DMS79 (cell line): ENCODE results near the gene SSR4.

Source experiments
- DNase-seq: peaks from one replicate; lab custom pipeline; 2025; lab: John Stamatoyannopoulos, UW

Gene SSR4

GRCh38 chrX:153769158-153769864 lies 25.2 kb upstream of the SSR4 start:
- DNase-seq: no peak

DNA sequence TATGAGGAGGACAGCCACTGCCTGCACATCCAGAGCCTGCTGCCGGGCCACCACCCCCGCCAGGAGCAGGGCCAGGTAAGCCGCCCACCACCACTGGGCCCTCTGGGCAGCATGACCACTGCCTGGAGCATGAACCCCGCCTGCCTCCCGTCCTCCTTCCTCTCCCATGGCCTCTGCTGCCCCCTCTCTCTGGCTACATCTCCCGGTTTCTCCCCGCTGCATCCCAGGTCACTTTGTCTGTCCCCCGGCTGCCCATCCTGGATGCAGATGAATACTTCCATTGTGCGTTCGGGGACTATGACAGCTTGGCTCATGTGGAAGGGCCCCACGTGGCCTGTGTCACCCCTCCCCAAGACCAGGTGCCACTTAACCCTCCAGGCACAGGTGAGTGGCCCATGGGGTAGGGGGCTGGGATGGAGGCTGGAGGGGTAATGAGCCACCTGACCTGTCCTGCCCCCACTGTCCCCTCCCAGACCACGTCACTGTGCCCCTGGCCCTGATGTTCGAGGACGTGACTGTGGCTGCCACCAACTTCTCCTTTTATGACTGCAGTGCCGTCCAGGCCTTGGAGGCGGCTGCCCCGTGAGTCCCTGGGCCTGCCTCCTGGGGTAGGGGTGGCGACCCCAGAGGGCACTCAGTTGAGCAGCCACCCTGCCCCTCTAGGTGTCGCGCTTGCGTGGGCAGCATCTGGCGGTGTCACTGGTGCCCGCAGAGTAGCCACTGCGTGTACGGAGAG lies 24.4 kb upstream of the SSR4 start:
- no peak for DNase-seq

- no peak for DNase-seq
These were observed 23.7 kb upstream of the SSR4 start for GRCh38 chrX:153770601-153771414.

DNA sequence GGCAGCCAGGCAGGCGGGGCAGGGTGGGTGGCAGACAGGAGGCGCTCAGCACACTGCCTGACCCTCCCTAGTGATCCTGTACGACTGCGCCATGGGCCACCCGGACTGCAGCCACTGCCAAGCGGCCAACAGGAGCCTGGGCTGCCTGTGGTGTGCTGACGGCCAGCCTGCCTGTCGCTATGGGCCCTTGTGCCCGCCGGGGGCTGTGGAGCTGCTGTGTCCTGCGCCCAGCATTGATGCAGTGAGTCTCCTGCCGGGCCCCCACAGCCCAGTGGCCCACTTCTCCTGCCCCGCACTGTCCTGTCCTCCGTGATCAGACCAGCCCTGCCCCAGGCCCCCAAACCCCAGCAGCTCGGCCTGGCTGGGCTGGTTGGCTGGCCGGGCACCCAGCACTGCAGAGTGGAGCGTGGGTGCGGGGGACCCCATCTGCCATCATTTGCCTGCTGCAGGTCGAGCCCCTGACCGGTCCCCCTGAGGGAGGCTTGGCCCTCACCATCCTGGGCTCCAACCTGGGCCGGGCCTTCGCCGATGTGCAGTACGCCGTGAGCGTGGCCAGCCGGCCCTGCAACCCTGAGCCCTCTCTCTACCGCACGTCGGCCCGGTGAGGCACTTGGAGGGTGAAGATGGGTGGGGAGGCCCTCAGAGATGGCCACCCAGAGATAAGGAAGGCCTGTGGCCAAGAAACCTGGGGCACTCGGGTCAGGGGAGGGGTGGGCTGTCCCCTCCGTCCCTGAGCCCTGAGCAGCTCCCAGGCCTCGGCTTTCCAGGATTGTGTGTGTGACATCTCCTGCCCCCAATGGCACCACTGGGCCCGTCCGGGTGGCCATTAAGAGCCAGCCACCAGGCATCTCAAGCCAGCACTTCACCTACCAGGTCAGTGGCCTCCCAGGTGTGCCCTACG lies 22.8 kb upstream of the SSR4 start:
- no peak for DNase-seq

DNA sequence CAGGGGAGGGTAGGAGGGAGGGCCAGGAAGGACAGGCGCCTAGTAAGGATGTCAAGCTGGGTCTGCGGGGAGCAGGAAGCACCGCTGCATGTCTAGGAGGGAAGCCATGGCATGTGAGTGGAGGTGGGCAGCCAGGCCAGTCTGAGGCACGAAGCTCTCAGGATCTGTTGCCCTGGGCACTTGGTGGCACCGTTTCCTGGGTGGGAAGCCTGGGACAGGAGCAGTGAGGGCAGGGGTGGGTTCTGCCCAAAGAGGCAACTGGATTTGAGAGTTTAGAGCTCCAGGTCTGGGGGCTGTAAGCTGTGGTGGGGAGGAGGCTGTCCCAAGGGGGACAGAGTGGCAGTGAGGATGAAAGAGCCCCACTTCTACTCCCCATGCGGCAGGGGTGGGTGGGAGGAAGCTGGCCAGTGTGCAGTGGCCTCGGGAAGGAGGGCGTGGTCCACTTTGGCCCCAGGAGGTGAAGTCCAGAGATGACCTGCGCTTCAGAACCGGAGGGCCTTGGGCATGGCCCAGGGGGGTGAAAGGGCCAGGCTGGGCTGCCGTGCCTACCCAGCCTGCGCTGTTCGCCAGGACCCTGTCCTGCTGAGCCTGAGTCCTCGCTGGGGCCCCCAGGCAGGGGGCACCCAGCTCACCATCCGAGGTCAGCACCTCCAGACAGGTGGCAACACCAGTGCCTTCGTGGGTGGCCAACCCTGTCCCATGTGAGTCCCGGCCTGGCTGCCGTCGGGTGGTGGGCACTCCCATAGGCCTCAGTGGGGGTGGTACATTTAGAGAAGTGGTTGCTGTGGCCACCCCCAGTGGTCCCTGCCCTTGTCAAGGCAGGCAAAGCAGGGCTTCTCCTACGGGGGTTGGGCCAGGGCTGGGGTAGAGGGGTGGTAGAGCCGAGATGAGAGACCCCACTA lies 21.9 kb upstream of the SSR4 start:
- no peak for DNase-seq

- no peak for DNase-seq
These were observed 21.3 kb upstream of the SSR4 start for GRCh38 chrX:153773218-153773611.

DNA sequence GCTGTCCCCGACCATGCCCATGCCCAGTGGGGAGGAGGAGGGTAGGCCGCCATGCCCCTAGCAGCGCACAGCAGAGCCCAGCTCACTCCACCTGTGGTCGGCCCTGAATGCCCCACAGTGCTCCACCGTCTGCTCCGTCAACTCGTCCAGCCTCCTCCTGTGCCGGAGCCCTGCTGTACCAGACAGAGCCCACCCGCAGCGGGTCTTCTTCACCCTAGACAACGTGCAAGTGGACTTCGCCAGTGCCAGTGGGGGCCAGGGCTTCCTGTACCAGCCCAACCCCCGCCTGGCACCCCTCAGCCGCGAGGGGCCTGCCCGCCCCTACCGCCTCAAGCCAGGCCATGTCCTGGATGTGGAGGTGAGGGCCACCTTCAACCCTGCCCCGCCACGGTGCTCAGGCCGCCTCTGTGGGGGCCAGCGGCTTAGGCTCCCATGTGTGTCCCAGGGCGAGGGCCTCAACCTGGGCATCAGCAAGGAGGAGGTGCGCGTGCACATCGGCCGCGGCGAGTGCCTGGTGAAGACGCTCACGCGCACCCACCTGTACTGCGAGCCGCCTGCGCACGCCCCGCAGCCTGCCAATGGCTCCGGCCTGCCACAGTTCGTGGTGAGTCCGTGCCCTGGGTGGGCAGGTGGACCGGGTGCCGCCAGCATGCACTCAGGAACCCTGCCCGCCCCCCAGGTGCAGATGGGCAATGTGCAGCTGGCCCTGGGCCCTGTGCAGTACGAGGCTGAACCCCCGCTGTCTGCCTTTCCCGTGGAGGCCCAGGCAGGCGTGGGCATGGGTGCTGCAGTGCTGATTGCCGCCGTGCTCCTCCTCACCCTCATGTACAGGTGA lies 20.5 kb upstream of the SSR4 start:
- no peak for DNase-seq

GRCh38 chrX:153774576-153775292 lies 19.7 kb upstream of the SSR4 start:
- DNase-seq: no peak

DNA sequence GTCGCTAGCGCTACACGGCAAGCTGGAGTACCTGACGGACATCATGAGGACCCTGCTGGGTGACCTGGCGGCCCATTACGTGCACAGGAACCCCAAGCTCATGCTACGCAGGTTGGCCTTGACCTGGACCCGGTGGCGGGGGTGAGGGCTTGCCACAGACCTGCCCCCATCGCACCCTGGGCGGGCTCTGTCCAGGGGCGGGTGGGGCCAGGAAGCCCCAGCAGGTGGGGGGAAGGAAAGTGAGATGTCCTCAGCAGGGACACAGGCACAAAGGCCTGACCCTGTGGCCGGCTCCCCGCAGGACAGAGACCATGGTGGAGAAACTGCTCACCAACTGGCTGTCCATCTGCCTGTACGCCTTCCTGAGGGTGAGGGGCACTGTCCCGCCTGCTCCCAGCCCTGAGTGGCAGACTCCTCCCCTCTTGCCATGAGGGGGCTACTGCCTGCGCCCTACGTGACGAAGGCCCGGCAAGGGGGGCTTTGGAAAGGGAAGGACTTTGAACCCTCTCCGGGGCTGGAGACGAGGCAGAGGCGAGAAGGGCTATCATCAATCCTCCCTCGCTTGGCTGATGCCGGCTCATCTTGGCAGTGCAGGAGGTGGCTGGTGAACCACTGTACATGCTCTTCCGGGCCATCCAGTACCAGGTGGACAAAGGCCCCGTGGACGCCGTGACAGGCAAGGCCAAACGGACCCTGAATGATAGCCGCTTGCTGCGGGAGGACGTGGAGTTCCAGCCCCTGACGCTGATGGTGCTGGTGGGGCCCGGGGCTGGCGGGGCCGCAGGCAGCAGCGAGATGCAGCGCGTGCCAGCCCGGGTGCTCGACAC lies 19.0 kb upstream of the SSR4 start:
- DNase-seq: no peak

- DNase-seq: no peak
These were observed 18.3 kb upstream of the SSR4 start for GRCh38 chrX:153776120-153776599.

- no peak for DNase-seq
These were observed 17.8 kb upstream of the SSR4 start for GRCh38 chrX:153776611-153777045.

GRCh38 chrX:153777261-153778090 lies 17.0 kb upstream of the SSR4 start:
- DNase-seq: no peak

- DNase-seq: no peak
These were observed 16.3 kb upstream of the SSR4 start for GRCh38 chrX:153778181-153778580.

DNA sequence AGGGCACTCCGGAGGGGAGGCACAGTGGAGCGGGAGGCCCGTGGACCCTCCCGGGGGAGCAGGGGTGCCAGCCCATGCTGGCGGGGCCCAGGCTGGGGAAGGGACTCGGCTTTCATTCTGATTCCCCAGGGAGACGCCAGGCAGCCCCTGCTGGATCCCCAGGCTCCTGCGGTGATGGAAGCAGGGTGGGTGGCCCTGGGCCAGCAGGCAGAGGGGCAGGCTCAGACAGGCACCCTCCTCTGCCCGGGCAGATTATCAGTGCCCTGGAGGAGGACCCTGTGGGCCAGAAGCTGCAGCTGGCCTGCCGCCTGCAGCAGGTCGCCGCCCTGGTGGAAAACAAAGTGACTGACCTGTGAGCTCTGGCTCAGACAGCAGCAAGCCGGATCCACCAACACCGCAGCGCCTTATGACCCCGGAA lies 15.8 kb upstream of the SSR4 start:
- DNase-seq: no peak

GRCh38 chrX:153779891-153780677 lies 14.4 kb upstream of the SSR4 start:
- no peak for DNase-seq
